WTC11 (cell line): ENCODE measurements around the gene DOK4. TPM values are rescaled to one million over a fixed set of nuclear protein-coding genes. Genes with fewer than 3 reads are reported as not detected.

Experiments used
- ATAC-seq: fragments of 200-7000 bp; cut with Tn5 transposase; 2 replicates; pipeline ENCODE4 v1.10.0; 2021; ENCODE audit warnings: mild to moderate bottlenecking, moderate library complexity
- CTCF ChIA-PET: fragments of 300-600 bp; sonication (Branson Sonifier 250); formaldehyde crosslinking; loops from one replicate; lab custom pipeline; 2021; ENCODE audit warnings: antibody characterized with exemption; lab: Charles Lee
- POLR2A ChIA-PET: fragments of 350-600 bp; sonication (Branson Sonifier 250); formaldehyde crosslinking; loops from one replicate; lab custom pipeline; 2021; ENCODE audit warnings: antibody characterized with exemption; lab: Charles Lee
- DNase-seq: peaks from one replicate; pipeline ENCODE4 v3.0.0; 2021; ENCODE audit warnings: low spot score
- H3K27ac Mint-ChIP-seq: 2 replicates; pipeline ENCODE4 v1.8.0; 2021; ENCODE audit warnings: mixed read lengths
- H3K27me3 Mint-ChIP-seq: 2 replicates; pipeline ENCODE4 v1.8.0; 2021; ENCODE audit warnings: low read depth, mild to moderate bottlenecking, moderate library complexity, mixed read lengths
- H3K36me3 Mint-ChIP-seq: 2 replicates; pipeline ENCODE4 v1.8.0; 2021; ENCODE audit warnings: mixed read lengths
- H3K4me1 Mint-ChIP-seq: 2 replicates; pipeline ENCODE4 v1.8.0; 2022; ENCODE audit warnings: mixed read lengths
- H3K4me3 Mint-ChIP-seq: 2 replicates; pipeline ENCODE4 v1.8.0; 2021; ENCODE audit warnings: mild to moderate bottlenecking, moderate library complexity, mixed read lengths
- H3K9me3 Mint-ChIP-seq: 2 replicates; pipeline ENCODE4 v1.8.0; 2021; ENCODE audit warnings: mixed read lengths
- CDX4 ChIP-seq: fragments of 250-450 bp; sonication (Bioruptor Pico); IDR thresholded peaks from 2 replicates; pipeline ENCODE4 v1.9.0; 2021; ENCODE audit warnings: moderate library complexity, mild to moderate bottlenecking, inconsistent platforms, borderline replicate concordance
- E2F5 ChIP-seq: sonication (generic); formaldehyde crosslinking; IDR thresholded peaks from 2 replicates; pipeline ENCODE4 v1.8.1; 2022; ENCODE audit warnings: mild to moderate bottlenecking, moderate library complexity, missing genetic modification reagents
- FOXK1 ChIP-seq: sonication (generic); formaldehyde crosslinking; IDR thresholded peaks from 2 replicates; pipeline ENCODE4 v1.8.0; 2022; ENCODE audit warnings: mild to moderate bottlenecking, moderate library complexity, missing genetic modification reagents
- FOXP1 ChIP-seq: sonication (generic); formaldehyde crosslinking; IDR thresholded peaks from 2 replicates; pipeline ENCODE4 v1.8.0; 2022; ENCODE audit warnings: missing genetic modification reagents, mild to moderate bottlenecking, moderate library complexity, borderline replicate concordance
- GABPB1 ChIP-seq: sonication (generic); formaldehyde crosslinking; IDR thresholded peaks from 2 replicates; pipeline ENCODE4 v1.8.1; 2023; ENCODE audit warnings: mild to moderate bottlenecking, missing genetic modification reagents
- GRHL2 ChIP-seq: fragments of 250-450 bp; sonication (Bioruptor Pico); IDR thresholded peaks from 2 replicates; pipeline ENCODE4 v1.8.0; 2022; ENCODE audit warnings: mild to moderate bottlenecking, moderate library complexity; ENCODE audit not compliant: insufficient replicate concordance, severe bottlenecking
- MYBL2 ChIP-seq: sonication (generic); formaldehyde crosslinking; IDR thresholded peaks from 2 replicates; pipeline ENCODE4 v1.8.1; 2023; ENCODE audit warnings: mild to moderate bottlenecking, moderate library complexity, missing genetic modification reagents
- NFYB ChIP-seq: sonication (generic); formaldehyde crosslinking; conservative IDR thresholded peaks from 2 replicates; pipeline ENCODE4 v1.8.0; 2022; ENCODE audit warnings: low read depth, missing genetic modification reagents
- NR3C1 ChIP-seq: sonication (generic); formaldehyde crosslinking; conservative IDR thresholded peaks from 2 replicates; pipeline ENCODE4 v1.8.1; 2023; ENCODE audit warnings: low read depth, mild to moderate bottlenecking, missing genetic modification reagents
- OVOL2 ChIP-seq: fragments of 250-450 bp; sonication (Bioruptor Pico); IDR thresholded peaks from 2 replicates; pipeline ENCODE4 v1.9.0; 2021; ENCODE audit warnings: mild to moderate bottlenecking, borderline replicate concordance
- PREB ChIP-seq: sonication (generic); formaldehyde crosslinking; IDR thresholded peaks from 2 replicates; pipeline ENCODE4 v1.8.1; 2022; ENCODE audit warnings: mild to moderate bottlenecking, missing genetic modification reagents, moderate library complexity, borderline replicate concordance
- RORB ChIP-seq: fragments of 250-450 bp; sonication (Bioruptor Pico); IDR thresholded peaks from 2 replicates; pipeline ENCODE4 v1.9.0; 2021; ENCODE audit warnings: mild to moderate bottlenecking
- SOX15 ChIP-seq: fragments of 250-450 bp; sonication (Bioruptor Pico); IDR thresholded peaks from 2 replicates; pipeline ENCODE4 v1.9.0; 2021; ENCODE audit warnings: mild to moderate bottlenecking
- TEAD4 ChIP-seq: sonication (generic); formaldehyde crosslinking; IDR thresholded peaks from 2 replicates; pipeline ENCODE4 v1.8.0; 2022; ENCODE audit warnings: mild to moderate bottlenecking, missing genetic modification reagents
- ZMAT4 ChIP-seq: fragments of 250-450 bp; sonication (Bioruptor Pico); IDR thresholded peaks from 2 replicates; pipeline ENCODE4 v1.9.0; 2021; ENCODE audit warnings: mild to moderate bottlenecking
- ZNF317 ChIP-seq: sonication (generic); formaldehyde crosslinking; IDR thresholded peaks from 2 replicates; pipeline ENCODE4 v1.8.1; 2023; ENCODE audit warnings: low read depth, mild to moderate bottlenecking, moderate library complexity, missing genetic modification reagents, borderline replicate concordance
- ZNF671 ChIP-seq: fragments of 250-450 bp; sonication (Bioruptor Pico); IDR thresholded peaks from 2 replicates; pipeline ENCODE4 v1.8.0; 2021; ENCODE audit warnings: mild to moderate bottlenecking
- total RNA-seq: library from RNA; stranded (reverse); gene quantifications from 3 replicates; pipeline ENCODE4 v1.2.3, GENCODE V29; 2021
- TF ChIP-seq, protein P1 (sequence below): sonication (generic); formaldehyde crosslinking; IDR thresholded peaks from 2 replicates; pipeline ENCODE4 v1.8.0; 2023; ENCODE audit warnings: missing genetic modification reagents, mild to moderate bottlenecking, borderline replicate concordance
- TF ChIP-seq, protein P2 (sequence below): fragments of 250-450 bp; sonication (Bioruptor Pico); IDR thresholded peaks from 2 replicates; pipeline ENCODE4 v2.1.2; 2022; ENCODE audit warnings: mild to moderate bottlenecking, moderate library complexity

DOK4 gene
- total RNA-seq, 1 experiment from 2014 or later, result 25.0 TPM

GRCh38 chr16:57452021-57452420 lies 34.3 kb downstream of the DOK4 start:
- DNase-seq (no peak), ATAC-seq (no peak)
- Mint-ChIP-seq H3K4me3 (no peak overlapping the region), H3K4me1 (0 out of 2 replicates have a peak, but pooled peaks cover 3% of the 10 kb centered on the region), H3K27ac (no peak overlapping the region), H3K36me3 (peaks cover 41% of the 10 kb centered on the region), H3K9me3 (no peaks in the 10 kb centered on the region), H3K27me3 (no peaks in the 10 kb centered on the region)
- POLR2A ChIA-PET, result no interaction called here
- CTCF ChIA-PET, result interaction anchor here (1.1 kb wide), 1 partner anchor 10 kb away, joined by 3 read pairs; the partner anchor contains the start of gene POLR2C
- no peak for TF ChIP-seq MYBL2 (CRISPR knock-in tag)
- TF ChIP-seq ZNF671 (CRISPR knock-in tag), result no peak
- no peak for TF ChIP-seq GRHL2
- no peak for TF ChIP-seq GABPB1 (CRISPR knock-in tag)
- no peak for TF ChIP-seq NFYB (CRISPR knock-in tag)
- TF ChIP-seq FOXP1 (CRISPR knock-in tag), result no peak
- TF ChIP-seq ZNF317 (CRISPR knock-in tag), result no peak
- TF ChIP-seq CDX4, result no peak
- no peak for TF ChIP-seq TEAD4 (CRISPR knock-in tag)
- no peak for TF ChIP-seq E2F5 (CRISPR knock-in tag)
- no peak for TF ChIP-seq OVOL2
- no peak for TF ChIP-seq FOXK1 (CRISPR knock-in tag)
- TF ChIP-seq SOX15, result no peak
- TF ChIP-seq NR3C1 (CRISPR knock-in tag), result no peak
- no peak for TF ChIP-seq PREB (CRISPR knock-in tag)
- TF ChIP-seq, protein P1, sequence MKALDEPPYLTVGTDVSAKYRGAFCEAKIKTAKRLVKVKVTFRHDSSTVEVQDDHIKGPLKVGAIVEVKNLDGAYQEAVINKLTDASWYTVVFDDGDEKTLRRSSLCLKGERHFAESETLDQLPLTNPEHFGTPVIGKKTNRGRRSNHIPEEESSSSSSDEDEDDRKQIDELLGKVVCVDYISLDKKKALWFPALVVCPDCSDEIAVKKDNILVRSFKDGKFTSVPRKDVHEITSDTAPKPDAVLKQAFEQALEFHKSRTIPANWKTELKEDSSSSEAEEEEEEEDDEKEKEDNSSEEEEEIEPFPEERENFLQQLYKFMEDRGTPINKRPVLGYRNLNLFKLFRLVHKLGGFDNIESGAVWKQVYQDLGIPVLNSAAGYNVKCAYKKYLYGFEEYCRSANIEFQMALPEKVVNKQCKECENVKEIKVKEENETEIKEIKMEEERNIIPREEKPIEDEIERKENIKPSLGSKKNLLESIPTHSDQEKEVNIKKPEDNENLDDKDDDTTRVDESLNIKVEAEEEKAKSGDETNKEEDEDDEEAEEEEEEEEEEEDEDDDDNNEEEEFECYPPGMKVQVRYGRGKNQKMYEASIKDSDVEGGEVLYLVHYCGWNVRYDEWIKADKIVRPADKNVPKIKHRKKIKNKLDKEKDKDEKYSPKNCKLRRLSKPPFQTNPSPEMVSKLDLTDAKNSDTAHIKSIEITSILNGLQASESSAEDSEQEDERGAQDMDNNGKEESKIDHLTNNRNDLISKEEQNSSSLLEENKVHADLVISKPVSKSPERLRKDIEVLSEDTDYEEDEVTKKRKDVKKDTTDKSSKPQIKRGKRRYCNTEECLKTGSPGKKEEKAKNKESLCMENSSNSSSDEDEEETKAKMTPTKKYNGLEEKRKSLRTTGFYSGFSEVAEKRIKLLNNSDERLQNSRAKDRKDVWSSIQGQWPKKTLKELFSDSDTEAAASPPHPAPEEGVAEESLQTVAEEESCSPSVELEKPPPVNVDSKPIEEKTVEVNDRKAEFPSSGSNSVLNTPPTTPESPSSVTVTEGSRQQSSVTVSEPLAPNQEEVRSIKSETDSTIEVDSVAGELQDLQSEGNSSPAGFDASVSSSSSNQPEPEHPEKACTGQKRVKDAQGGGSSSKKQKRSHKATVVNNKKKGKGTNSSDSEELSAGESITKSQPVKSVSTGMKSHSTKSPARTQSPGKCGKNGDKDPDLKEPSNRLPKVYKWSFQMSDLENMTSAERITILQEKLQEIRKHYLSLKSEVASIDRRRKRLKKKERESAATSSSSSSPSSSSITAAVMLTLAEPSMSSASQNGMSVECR, result no peak
- TF ChIP-seq, protein P2, sequence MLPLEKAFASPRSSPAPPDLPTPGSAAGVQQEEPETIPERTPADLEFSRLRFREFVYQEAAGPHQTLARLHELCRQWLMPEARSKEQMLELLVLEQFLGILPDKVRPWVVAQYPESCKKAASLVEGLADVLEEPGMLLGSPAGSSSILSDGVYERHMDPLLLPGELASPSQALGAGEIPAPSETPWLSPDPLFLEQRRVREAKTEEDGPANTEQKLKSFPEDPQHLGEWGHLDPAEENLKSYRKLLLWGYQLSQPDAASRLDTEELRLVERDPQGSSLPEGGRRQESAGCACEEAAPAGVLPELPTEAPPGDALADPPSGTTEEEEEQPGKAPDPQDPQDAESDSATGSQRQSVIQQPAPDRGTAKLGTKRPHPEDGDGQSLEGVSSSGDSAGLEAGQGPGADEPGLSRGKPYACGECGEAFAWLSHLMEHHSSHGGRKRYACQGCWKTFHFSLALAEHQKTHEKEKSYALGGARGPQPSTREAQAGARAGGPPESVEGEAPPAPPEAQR (CRISPR knock-in tag), result no peak
- no peak for TF ChIP-seq ZMAT4
- TF ChIP-seq RORB (CRISPR knock-in tag), result no peak
